GM18873 (cell line): ENCODE results near the gene ZNF213.

ENCODE experiments used
- ATAC-seq: cut with Tn5 transposase; IDR thresholded peaks from one replicate; pipeline ENCODE4 v1.9.1; 2021; ENCODE audit warnings: mild to moderate bottlenecking, moderate library complexity, moderate number of reproducible peaks; ENCODE audit not compliant: unreplicated experiment, low FRiP score

Gene ZNF213

DNA sequence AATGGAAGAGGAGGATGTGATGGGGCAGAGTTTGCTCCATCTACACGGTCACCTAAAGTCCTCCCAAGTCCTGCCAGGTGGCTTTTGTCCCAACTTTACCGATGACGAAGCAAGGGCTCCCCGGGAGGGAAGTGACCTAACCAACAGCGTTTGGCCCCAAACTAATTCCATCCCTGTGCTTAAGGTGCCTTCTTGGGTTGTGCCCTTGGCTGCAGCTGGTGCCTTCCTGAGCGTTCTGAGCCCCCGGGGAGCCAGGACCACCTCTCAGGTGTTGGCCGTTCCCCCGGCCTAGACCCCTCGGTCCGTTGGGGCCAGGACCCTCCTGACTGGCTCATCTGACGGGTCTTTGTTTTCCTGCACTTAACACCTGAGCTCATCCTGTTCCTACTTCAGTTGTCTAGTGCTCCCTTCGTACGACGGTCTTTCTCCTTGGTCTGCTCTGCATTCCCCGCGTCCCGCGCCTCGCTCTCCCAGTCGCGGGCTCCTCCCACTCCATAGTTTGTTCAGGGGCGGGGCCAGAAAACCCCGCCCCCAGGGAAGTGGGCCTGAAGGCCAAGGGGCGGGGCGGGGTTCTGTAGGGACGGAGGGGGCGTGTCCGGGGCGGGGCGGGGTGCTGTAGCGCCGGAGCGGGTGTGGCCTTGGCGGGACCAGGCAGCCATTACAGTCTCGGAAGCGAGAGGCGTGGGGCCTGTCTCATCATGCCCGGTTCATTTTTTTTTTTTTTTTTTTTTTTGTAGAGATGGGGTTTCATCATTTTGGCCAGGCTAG, 34.9 kb upstream of the ZNF213 start:
- no peak for ATAC-seq

- ATAC-seq: no peak
These were observed 33.6 kb upstream of the ZNF213 start for GRCh38 chr16:3101018-3101840.

DNA sequence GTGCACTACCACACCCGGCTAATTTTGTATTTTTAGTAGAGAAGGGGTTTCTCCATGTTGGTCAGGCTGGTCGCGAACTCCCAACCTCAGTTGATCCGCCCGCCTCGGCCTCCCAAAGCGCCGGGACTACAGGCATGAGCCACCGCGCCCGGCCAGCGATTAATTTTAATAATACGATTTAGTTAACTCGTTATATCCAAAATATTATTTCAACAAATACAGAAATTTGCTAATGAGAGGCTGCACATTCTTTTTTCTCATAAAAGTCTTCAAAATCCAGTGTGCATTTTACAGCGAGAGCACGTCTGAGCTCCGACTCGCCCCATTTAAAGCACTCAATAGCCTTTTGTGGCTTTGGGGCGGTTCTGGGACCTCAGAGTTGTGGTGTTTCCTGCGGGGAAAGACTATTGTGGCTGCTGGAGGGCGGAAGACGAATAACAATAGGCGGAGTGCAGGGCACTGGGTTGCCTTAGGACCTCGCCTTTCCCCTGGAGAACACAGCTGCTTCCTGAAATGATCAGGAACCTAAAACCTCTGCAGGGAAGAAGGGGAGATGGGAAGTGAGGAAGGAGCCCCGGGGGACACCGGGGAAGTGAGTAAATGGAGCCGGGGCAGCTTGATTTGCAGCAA, 32.9 kb upstream of the ZNF213 start:
- ATAC-seq: no peak

GRCh38 chr16:3106205-3106928, 28.5 kb upstream of the ZNF213 start:
- ATAC-seq: peak; percentile 45

GRCh38 chr16:3112058-3112880, 22.6 kb upstream of the ZNF213 start, which contains the start of gene ZNF205:
ZNF205 (plus strand) TSS chr16:3112586; CDS start chr16:3113431, 845 bp downstream.
- ATAC-seq: no peak

DNA sequence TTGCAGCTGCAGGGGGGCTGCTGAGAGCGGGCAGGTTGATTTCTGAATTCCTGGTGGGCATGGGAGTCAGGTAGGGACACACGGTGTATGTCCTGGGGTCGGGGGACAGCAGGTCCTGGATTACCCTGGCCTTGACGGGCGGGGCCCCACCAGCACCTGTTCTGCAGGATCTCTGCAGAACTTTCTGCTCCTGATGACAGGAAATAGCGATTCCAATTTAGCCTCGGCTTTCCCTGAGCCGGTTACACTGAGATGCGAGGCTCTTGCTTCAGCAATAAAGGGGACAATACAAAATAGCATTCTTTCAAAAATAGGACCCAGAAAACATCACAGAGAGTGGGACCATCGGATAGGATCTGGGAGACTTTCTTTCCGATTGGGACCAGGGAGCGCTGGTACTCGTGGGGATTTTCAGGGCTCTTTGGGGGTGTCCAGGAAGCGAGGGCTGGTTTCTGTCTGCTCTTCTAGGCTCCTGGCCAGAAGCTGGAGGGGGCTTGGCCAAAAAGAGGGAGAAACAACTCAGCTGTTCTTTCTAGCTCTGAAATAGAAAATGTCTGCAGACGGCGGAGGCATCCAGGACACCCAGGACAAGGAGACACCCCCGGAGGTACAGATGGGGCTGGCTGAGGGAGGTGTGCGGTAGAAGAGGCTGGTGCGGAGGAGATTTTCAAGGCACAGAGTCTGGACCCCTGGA, 21.8 kb upstream of the ZNF213 start:
- ATAC-seq: no peak

DNA sequence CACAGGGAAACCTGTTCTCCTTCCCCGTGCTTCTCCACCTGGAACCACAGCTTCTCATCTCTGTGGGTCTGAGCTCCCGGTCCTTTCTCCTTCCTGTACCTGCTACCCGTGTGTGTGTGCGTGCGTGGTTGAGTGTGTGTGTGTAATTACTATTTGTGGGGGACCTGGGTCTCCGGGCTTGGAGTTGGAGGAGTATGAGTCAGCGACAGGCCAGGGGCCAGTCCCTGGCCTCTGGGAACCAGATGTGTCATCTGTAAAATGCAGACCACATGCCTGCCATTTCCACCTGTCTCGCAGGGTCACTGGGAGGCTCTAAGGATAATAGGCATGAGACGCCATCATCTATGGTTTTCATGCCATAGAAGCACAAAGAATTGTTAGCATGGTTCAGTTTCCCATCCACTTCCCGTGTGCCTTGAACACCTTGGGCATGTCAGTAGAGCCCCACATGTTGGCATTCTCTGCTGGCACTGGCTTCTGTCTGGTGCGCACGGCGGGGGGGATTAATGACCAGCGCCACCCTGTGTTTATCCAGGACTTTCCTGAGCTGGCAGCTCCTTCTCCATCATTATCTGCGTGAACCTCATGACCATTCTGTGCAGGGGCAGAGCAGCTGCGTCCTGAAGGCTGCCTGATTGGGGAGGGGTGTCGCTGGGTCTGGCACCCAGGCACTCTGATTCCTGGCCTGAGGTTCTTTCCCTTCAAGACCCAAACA, 20.9 kb upstream of the ZNF213 start:
- ATAC-seq: no peak

GRCh38 chr16:3115003-3115402, 19.8 kb upstream of the ZNF213 start:
- ATAC-seq: no peak

GRCh38 chr16:3115561-3115960, 19.3 kb upstream of the ZNF213 start:
- no peak for ATAC-seq

DNA sequence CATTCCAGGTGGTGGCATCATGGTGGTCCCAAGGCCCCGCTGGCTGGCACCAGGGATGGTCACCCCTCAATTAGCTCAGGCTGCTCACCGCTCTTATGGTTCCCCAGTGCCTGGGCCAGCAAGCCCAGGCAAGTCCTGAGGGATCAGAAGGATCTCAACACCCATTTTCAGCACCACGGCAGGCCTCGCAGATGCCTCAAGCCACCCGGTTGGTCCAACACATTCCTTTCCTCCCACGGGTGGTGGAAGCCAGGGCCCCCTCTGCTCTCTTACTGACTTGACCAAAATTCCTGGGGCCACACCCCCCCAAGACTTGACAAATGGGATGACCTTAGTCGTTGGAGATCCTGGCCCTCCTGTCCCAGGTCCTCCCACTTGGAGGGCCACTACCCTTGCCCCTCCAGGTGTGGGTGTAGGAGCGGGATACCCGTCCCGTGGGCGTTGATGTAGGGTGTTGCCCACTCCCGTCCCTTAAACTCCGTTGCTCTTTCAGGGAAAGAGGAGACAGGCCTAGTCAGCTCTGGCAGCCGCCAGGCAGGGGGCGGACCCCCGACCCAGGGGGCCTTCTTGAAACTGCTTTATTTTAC, 16.5 kb upstream of the ZNF213 start:
- no peak for ATAC-seq

DNA sequence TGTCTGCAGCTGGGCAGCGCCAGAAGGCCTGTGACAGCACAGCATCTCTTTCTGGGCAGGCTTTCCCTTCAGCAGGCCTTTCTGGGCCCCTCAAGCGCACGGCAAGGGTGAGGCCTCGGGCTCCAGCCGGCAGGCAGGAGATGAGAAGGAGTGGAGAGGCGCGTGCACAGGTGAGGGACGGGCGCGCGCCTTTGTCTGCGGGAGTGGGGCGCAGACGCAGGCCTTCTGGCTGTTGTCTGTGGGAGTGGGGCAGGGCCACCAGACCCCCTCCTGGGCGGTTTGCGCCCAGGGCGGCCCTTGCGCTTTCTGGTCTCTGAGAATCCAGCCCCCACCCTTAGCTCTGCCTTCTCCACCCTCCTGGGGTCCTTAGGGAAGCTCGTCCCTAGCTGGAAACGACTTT, 16.0 kb upstream of the ZNF213 start:
- no peak for ATAC-seq

GRCh38 chr16:3119286-3119685, 15.5 kb upstream of the ZNF213 start:
- ATAC-seq: no peak

DNA sequence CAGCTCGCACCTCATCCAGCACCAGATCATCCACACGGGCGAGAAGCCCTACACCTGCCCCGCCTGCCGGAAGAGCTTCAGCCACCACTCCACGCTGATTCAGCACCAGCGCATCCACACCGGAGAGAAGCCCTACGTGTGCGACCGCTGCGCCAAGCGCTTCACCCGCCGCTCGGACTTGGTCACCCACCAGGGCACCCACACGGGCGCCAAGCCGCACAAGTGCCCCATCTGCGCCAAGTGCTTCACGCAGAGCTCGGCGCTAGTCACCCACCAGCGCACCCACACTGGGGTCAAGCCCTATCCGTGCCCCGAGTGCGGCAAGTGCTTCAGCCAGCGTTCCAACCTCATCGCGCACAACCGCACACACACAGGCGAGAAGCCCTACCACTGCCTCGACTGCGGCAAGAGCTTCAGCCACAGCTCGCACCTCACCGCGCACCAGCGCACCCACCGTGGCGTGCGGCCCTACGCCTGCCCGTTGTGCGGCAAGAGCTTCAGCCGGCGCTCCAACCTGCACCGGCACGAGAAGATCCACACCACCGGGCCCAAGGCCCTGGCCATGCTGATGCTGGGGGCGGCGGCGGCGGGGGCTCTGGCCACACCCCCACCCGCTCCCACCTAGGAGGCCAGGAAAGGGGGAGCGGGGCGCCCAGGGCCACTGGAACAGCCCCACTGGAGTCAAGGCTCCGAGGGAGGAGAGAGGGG, 15.0 kb upstream of the ZNF213 start:
- ATAC-seq: no peak

- ATAC-seq: no peak
These were observed 14.4 kb upstream of the ZNF213 start for GRCh38 chr16:3120435-3120834.

- ATAC-seq: no peak
These were observed 12.9 kb upstream of the ZNF213 start for GRCh38 chr16:3121851-3122467.

- ATAC-seq: no peak
These were observed 11.8 kb upstream of the ZNF213 start for GRCh38 chr16:3122926-3123570.
